NT2/D1 (cell line): ENCODE results near the gene ARID2.

Experiments used
- SUZ12 ChIP-seq: IDR thresholded peaks from 2 replicates; pipeline ENCODE4 v1.6.1; 2011; ENCODE audit not compliant: insufficient read length, insufficient read depth; ENCODE audit errors: extremely low read depth
- YY1 ChIP-seq: IDR thresholded peaks from 2 replicates; pipeline ENCODE4 v1.6.1; 2011; ENCODE audit not compliant: insufficient read length, insufficient read depth
- ZNF274 ChIP-seq: IDR thresholded peaks from 2 replicates; pipeline ENCODE4 v1.6.1; 2011; ENCODE audit warnings: mild to moderate bottlenecking, low read depth, low read length

GRCh38 chr12:45794422-45794821 is 64.9 kb downstream of the ARID2 start:
- TF ChIP-seq ZNF274 (no peak), YY1 (no peak), SUZ12 (no peak)
